Lung (tissue), 12 donors: ENCODE data around the gene MAPKAP1. TPM values are rescaled to one million over a fixed set of nuclear protein-coding genes. Genes with fewer than 3 reads are reported as not detected.

Source experiments
- ATAC-seq: fragments of 200-7000 bp; cut with Tn5 transposase; one replicate; pipeline ENCODE4 v1.9.1; 2020; ENCODE audit warnings: moderate number of reproducible peaks; ENCODE audit not compliant: insufficient read depth, low FRiP score
- DNase-seq, 3 donors: peaks; one replicate each; pipeline ENCODE4 v3.0.0-alpha.2; 2013 to 2017
- H3K27ac ChIP-seq, 2 donors: one replicate each; pipeline ENCODE4 v1.5.1; 2013; ENCODE audit warnings: mild to moderate bottlenecking in 2 of 2, moderate library complexity in 2 of 2, control low read depth in 1 of 2, inconsistent platforms in 1 of 2, low read depth in 1 of 2, low read length in 1 of 2
- H3K27me3 ChIP-seq, 3 donors: one replicate each; pipeline ENCODE4 v1.5.1; 2013; ENCODE audit warnings: low read length in 2 of 3; ENCODE audit not compliant: control insufficient read depth in 3 of 3, insufficient read depth in 3 of 3
- H3K36me3 ChIP-seq, 4 donors: one replicate each; pipeline ENCODE4 v1.5.1; 2013; ENCODE audit warnings: low read length in 4 of 4, mild to moderate bottlenecking in 1 of 4, moderate library complexity in 1 of 4; ENCODE audit not compliant: control insufficient read depth in 4 of 4, insufficient read depth in 4 of 4
- H3K4me1 ChIP-seq, 5 donors: one replicate each; pipeline ENCODE4 v1.5.1; 2013; ENCODE audit warnings: low read length in 5 of 5, mild to moderate bottlenecking in 2 of 5, moderate library complexity in 1 of 5; ENCODE audit not compliant: control insufficient read depth in 5 of 5, insufficient read depth in 5 of 5
- H3K4me3 ChIP-seq: one replicate; pipeline ENCODE4 v1.5.1; 2013; ENCODE audit warnings: mild to moderate bottlenecking, control low read depth, moderate library complexity
- H3K9ac ChIP-seq, 2 donors: one replicate each; pipeline ENCODE4 v1.5.1; 2013; ENCODE audit warnings: low read length in 2 of 2, control low read depth in 1 of 2; ENCODE audit not compliant: insufficient read depth in 1 of 2
- H3K9me3 ChIP-seq, 4 donors: one replicate each; pipeline ENCODE4 v1.5.1; 2013; ENCODE audit warnings: low read length in 3 of 4, mild to moderate bottlenecking in 1 of 4, moderate library complexity in 1 of 4; ENCODE audit not compliant: control insufficient read depth in 4 of 4, insufficient read depth in 3 of 4
- CTCF ChIP-seq: IDR thresholded peaks from 2 replicates; pipeline ENCODE4 v1.5.1; 2012; ENCODE audit warnings: mild to moderate bottlenecking; ENCODE audit errors: control extremely low read depth, extremely low read depth
- WGBS, 2 donors: extraction: QIAGEN DNeasy Blood & Tissue Kit; methylation state at CpG; one replicate each; pipeline ENCODE4 v1.1.7; 2013; 5-methylcytosine and 5-hydroxymethylcytosine counted together
- polyA plus RNA-seq, 2 donors: library from polyadenylated mRNA; stranded (reverse); fragments of 200-250 nt; gene quantifications; one replicate each; pipeline ENCODE4 v1.2.1, GENCODE V29; 2013
- total RNA-seq, 2 donors: library from RNA; depleted of rRNA in 1 of 2; stranded (reverse); fragments of >200 nt in 1 of 2; gene quantifications; one replicate each; pipeline ENCODE4 v1.2.1, GENCODE V29; 2014 to 2021
- donor health status: control.
- donor health status: control.
- donor health status: Bipolar disorder and iron deficiency.
- donor health status: healthy.
- donor health status: DM: yes; HTN: yes; CAD: no.

Gene MAPKAP1
- total and polyA plus RNA-seq, 4 donors = 53.0 to 83.3 (median 66.7) TPM

DNA sequence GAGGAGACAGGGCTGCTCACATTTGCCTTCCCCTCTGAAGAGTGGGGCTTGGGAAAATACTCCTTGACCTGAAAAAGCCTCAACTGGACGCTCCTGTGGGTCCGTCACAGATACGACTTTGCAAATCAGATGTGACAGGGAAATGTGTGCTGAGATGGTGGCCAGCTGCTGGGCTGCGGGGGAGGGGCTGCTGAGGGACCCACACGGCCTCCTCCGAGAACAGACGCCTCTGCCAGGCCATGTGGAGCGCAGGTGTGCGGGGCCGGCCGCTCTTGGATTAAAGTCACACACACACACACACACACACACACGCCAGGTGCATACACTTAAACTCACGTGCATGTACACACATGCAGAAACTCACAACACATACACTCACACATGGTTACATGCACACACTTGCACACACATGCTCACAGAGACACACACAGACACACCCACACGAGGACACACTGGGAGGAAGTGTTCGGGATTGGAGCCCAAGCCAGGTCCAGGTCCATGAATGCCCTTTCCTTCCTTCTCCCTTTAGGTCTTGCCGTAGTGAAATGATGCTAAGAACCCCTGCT, 278.0 kb downstream of the MAPKAP1 start:
- no peak for TF ChIP-seq CTCF
- H3K27me3 ChIP-seq = no peaks in the 10 kb centered on the region
- no peaks in the 10 kb centered on the region for H3K36me3 ChIP-seq
- WGBS, 2 donors = 72 to 86% methylated on average over 16 of the region's 16 CpGs
- H3K9ac ChIP-seq = no peak overlapping the region
- DNase-seq = peak; percentile 75 to 79 (median 78)
- H3K4me3 ChIP-seq = no peak overlapping the region
- H3K4me1 ChIP-seq = peaks cover 0 to 25% (median 0%) of the 10 kb centered on the region in 5 donors
- H3K27ac ChIP-seq = no peak overlapping the region
- no peaks in the 10 kb centered on the region for H3K9me3 ChIP-seq
- no peak for ATAC-seq

GRCh38 chr9:125428060-125428901, 278.7 kb downstream of the MAPKAP1 start:
- no peak overlapping the region for H3K27ac ChIP-seq
- H3K9me3 ChIP-seq = no peaks in the 10 kb centered on the region
- peaks cover 0 to 25% (median 0%) of the 10 kb centered on the region in 5 donors for H3K4me1 ChIP-seq
- DNase-seq (no peak), ATAC-seq (no peak)
- H3K36me3 ChIP-seq = no peaks in the 10 kb centered on the region
- peak; percentile 7 for TF ChIP-seq CTCF
- 76 to 84% methylated on average over 10 of the region's 10 CpGs for WGBS, 2 donors
- no peak overlapping the region for H3K9ac ChIP-seq
- H3K27me3 ChIP-seq = no peaks in the 10 kb centered on the region
- no peak overlapping the region for H3K4me3 ChIP-seq

- Histone ChIP-seq H3K9ac (no peak overlapping the region), H3K4me3 (no peak overlapping the region), H3K9me3 (no peaks in the 10 kb centered on the region), H3K27ac (no peak overlapping the region), H3K27me3 (no peaks in the 10 kb centered on the region), H3K4me1 (peaks cover 0 to 25% (median 0%) of the 10 kb centered on the region in 5 donors), H3K36me3 (no peaks in the 10 kb centered on the region)
- DNase-seq = no peak
- WGBS, 2 donors = 91 to 96% methylated on average over 17 to 18 of the region's 18 CpGs
- ATAC-seq = no peak
- no peak for TF ChIP-seq CTCF
Measured at GRCh38 chr9:125427556-125427955, 279.5 kb downstream of the MAPKAP1 start.
